ENCODE results near the gene DLG5.

Gene DLG5

DNA sequence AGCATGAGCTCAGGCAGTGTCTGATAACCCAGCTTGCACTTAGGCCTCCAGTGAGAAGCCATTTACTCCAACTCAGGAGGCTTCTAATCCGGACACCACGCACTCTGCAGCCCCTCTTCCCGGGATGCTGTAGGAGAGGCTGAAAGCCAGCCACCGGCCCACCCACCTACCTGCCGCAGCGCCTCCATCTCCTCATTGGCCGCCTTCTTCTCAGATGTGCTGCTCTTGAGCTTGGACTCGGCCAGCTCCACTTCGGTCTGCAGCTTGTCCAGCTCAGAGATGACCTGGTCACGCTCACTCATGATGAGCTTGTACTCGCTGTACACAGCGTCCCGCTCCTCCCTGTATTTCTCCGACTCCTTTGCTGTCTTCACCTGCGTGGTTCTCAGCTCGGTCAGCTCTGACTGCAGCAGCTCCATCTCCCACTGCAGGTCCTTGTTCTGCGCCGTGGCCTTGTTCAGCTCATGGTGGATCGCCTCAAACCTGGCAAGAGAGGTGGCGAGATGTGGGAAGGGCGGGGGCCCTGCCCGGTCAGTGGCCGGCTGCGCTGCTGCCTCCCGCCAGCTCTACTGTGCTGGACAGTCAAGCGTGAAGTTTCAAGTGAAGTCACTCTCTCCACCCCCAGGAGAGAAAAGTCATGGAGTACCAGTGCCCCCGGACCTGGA lies 84.7 kb downstream of the DLG5 start:
- DNase-seq, result no peak

DNA sequence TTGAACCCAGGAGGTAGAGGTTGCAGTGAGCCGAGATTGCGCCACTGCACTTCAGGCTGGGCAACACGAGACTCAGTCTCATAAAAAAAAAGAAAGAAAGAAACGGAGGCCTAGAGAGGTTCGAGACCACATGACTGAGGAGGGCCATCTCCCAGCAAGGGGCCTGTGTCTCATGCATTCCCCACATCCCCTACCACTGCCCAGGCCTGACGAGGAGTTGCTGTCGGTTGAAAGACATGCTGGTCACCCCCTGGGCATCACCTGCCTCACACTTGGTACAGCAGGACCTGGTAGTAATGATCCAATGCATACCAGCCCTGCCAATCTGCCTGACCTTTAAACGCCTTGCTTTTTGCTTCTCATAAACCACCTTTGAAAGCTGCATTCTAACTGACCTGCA lies 85.9 kb downstream of the DLG5 start:
- DNase-seq, result no peak

DNA sequence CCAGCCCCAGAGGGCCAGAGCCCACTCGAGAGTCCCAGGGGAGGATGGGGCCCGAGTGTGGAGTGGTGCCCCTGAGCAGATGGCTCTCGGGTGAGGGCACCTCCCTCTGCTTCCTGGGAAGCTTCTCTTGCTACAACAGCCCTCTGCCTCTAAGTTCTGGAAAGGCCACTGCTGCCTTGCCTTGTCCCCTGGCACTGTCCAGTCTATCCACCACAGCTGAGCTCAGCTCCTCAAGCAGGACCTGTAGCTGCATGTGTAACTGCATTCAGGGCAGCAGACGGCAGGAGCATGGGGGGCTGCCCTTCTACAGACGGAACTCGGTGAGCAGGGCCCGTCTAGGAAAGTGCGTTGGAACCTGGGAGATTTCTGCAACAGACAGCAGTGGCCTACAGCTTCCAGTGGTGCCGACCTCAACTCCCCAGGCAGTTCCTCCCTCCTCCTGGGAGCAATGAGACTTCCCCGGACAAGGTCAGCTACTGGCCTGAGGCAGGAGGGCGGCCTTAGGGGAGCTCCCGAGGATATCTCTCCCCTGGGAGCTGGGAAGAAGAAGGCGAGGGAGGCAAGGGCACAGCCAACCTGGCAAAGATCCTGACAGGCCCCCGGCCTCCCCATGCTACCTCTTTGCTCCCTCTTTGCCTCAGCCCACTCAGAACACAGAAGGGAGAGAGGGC lies 88.5 kb downstream of the DLG5 start:
- DNase-seq, result no peak

DNA sequence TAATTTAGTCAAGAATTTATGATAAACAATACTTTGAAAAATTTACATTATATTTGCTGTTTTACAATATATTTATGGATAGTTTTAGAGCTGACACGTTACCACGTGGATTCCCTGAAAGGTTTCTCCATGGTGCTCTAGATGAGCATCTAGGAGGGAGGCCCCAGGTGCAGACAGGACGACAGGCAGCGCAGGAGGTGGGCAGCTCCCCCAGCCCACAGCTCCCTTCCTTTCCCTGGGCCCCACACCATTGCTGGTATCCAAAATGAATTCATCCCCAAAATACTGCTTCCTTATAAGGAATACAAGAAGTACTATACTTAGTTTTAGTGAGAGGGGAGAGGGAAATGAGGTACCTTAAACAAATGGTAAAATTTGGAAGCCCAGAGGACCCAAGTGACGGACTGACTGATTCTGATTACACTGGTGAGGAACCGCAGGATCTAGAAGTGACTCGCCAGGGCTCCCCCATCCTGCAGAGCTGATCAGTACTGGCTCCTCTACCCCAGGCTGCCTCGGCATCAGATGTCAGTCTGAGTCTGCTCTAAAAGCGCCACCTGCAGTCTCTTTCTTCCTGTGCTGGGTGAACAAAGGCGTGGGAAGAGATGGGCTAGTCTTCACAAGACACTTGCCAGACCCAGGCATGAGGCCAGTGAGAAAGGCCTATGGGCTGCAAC lies 89.2 kb downstream of the DLG5 start:
- DNase-seq, result peak in 2 of 14 donors; percentile 8 to 11

DNA sequence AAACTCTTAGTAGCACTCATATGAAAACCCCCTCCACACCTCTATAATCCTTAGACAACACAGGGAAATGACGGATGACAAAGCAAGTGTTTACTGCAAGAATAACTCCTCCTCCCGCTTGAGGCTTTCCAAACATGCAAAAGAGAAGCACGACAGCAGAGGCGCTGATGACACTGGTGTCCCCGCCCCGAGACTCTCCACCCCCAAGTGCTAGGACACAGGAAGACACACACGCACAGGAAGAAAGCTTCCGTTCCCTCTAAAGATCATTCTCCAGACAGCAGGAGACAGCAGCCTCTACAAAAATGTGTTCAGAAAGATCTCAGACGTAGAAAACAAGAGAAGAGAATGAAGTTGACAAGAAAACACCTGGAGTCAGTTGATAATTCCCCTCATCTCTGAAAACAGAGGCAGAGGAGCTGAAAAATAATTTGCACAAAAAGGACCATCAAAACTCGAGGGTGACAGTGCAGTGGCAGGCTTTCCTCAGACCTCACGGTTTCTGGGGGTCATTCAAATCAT lies 90.2 kb downstream of the DLG5 start:
- no peak for DNase-seq

DNA sequence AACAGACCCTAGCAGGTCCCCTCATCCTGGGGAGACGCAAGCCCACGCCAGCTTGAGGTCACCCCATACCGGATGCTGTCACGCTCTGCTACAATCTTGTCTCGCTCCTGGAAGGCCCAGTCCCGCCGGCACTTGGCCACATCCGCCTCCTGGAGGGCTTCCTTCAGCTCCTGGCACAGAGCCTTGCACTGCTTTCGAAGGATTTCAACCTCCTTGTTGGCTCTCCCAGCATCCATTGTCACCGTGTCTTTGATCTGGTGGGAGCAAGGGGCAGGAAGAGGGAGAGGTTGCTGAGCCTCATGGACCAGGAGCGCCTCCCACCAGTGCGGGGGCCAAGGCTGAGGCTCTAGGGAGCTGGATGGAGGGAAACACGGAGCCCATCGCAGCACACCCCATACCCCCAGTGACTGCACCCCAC lies 90.9 kb downstream of the DLG5 start:
- DNase-seq, result no peak

DNA sequence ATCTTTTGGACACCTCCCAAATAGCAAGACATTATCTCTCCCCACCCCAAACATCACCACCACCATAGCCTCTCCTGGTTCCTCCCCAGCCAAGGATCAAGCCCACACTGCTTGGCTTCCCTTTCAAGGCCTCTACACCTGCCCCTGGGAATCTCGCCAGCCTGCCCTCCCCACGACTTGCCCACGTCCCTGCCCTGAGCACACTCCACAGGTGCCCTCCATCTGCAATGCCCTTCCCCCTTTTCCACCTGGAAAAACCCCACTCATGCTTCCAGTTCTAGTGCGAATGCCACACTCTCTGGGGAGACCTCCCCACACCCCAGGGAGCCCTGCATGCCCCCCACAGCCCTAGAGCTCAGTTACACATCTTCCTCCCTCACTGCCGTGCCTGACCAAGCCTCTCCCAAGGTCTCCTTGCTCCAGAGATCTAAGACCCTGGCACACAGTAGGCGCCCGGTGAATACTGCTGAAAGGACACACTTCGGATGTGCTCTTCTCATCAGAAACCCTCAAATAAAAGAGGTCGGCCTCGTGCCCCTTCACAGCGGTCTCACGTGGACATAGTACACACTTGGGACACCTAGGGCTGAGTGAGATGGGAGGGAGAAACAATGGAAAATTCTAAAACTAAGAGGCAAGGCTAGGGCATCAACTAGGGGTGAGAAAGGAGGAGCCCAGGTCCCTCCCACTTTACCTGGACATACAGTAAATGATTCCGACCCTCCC lies 91.4 kb downstream of the DLG5 start:
- DNase-seq, result no peak

DNA sequence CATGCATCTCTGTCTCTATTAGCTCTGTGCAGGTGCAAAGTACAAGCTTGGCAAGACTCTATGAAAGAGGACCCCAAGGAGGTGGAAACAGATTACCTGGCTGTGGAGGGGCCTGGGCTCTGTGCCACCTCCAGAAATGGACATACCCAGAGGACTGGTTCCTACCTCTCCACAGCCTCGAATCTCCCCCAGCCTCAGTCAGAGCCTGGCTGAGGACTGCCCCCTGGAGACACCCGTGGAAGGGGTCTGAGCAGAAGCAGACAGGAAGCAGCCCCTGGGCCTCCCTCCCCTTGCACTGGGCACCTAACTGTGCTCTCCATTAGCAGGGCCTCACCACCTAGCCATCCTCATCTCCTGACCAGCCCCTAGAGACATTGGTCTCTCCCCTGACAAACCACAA lies 92.0 kb downstream of the DLG5 start:
- no peak for DNase-seq

DNA sequence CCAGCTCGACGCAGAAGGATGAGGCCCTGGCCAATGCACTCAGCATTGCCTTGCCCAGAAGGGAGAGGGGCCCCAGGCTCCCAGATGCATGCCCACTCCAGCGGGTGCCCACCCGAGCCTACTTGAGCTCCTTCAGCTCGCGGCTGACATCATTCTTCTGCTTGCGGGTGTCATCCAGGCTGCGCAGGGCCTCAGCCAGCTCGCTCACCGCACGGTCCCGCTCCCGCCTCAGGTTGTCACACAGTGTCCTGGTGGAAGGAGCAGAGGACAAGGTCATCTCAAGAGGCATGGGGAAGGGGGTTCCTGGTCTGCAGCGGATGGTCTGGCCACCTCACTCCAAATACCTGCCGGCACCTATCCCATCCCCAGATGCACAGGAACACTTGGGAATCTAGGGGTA lies 92.8 kb downstream of the DLG5 start:
- no peak for DNase-seq

DNA sequence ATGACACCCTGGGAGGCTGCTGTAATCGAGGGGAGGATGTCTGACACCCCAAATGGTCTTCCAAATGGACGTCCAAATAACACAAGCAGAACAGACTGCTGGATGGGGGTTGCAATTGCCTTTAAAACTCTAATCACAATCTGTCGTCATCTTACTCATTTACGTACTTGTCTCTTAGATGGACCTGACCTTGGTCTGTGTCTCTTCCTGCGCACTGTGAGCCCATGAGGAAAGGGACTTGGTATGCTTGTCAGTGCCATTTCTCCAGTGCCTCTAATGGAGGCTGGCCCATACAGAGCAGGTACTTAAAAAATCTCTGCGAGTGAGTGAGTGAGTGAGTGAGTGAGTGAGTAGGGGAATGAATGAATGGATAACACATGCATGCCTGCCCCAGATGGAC lies 93.3 kb downstream of the DLG5 start:
- DNase-seq, result no peak

DNA sequence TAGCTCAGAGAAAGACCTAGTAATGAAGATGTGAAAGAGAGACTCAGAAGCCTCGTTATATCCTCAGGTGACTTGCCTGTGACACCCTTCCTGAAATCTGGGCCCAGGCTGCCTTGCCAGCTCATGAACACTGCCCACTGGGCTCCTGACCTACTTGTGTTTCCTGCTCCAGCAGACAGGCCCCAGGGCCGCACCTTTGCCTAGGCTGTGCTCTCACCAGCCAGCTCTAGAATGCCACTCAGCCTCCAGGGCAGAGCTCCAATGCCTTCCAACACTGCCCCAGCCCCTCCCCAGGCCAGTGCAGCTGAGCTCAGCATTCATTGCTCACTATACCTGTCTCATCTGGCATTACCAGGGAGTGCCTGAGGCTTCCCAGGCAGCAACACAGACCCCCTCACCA lies 94.3 kb downstream of the DLG5 start:
- DNase-seq, result peak in 1 of 14 donors; percentile 49

DNA sequence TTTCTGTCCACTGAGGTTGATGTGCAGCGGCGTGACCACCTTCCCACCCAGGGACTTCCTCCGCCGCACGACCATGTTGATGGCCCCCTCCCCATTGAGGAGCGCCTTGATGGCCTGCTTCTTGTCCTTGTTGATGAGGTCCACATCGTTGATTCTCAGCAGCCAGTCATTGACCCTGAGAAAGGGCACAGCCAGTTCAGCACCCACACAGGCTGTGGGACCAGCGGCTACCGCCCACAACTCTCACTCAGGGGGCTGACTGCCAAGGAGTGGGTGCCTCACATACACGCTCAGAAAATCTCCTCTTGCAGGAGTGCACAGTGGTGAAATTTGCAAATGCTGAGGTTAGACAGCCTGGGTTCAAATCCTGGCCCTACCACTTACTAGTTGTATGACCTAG lies 97.2 kb downstream of the DLG5 start:
- DNase-seq, result no peak

DNA sequence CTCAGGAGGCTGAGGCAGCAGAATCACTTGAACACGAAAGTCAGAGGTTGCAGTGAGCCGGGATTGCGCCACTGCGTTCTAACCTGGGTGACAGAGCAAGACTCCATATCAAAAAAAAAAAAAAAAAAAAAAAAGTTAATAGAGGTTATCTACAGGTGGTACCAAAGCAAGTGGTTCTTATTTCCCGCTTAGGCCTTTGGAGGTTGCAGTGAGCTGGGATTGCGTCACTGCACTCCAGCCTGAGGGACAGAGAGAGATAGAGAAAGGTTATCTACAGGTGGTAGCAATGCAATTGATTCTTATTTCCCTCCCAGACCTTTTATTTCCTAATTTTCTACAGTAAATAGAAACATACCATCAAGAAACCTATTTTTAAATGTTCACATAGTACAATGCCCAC lies 98.2 kb downstream of the DLG5 start:
- no peak for DNase-seq

DNA sequence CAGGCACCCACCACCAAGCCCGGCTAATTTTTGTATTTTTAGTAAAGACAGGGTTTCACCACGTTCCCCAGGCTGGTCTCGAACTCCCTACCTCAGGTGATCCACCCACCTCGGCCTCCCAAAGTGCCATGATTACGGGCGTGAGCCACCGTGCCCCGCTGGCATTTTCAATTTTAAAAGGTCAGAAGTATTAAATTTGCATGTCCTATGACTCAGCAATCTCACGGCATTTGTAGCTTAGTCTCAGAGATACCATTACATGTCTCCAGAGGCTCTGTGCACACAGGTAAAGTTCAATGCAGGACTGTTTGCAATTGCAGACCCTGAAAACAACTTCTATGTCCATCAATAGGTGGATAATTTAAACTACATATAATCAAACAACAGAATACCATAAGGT lies 99.2 kb downstream of the DLG5 start:
- DNase-seq, result no peak

DNA sequence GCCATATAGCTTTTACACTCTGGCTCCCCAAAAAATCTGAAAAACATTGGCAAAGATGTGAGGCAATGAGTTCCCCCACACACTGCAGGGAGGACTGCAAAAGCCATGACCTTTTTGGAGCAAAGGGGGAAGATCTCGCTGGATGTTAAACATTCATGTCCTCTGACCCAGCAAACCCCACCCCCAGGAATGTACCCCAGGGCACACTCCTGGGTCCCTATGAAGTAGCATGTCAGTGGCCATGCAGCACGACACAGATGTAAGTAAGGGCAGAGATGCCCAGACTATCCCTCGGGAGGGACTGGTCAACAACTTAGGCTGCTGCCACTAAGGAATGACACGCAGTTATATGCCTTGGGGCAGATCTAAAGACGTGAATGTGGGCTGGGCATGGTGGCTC lies 100.6 kb downstream of the DLG5 start:
- DNase-seq, result no peak

DNA sequence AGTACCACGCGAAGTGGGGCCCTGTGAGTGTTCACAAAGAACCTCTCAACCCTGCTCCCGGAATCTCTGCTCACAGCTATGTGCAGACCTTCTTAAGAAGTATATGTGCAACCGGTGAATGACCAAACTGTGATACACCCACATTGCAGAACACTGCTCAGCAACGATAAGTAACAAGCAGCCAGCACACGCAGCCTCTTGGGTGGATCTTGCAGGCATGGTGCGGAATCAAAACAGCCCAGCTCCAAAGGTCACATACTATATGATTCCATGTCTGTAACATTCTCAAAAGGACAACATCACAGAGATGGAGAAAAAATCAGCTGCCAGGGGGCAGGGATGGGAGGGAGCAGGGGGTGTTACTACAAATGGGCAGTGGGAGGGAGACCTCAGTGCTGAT lies 101.6 kb downstream of the DLG5 start:
- no peak for DNase-seq

DNA sequence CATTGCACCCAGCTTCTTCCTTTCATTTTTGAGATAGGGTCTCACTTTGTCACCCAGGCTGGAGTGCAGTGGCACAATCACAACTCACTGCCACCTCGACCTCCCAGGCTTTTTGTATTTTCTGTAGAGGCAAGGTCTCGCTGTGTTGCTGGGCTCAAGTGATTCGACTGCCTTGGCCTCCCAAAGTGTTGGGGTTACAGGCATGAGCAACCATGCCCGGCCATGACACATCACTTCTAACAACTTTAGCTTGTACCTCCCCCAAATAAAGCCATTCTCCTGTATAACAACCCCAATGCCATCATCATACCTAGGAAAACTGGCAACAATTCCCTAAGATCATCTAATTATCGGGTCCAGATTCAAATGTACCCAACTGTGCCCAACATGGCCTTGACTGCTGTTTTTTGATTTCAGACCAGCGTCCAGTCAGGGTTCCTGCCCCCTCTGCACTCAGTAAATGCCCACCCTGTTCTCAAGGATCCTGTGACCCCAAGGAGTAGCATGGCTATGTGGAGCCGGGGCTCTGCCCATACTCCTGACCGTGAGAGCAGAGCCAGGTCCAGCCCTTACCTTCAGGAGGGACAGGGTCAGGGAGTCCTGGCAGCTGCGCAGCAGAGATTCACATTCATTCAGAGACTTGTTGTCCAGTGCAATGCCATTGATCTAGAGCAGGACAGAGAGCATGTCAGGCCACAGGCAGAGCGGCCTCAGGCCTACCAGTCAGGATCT lies 102.6 kb downstream of the DLG5 start:
- no peak for DNase-seq

DNA sequence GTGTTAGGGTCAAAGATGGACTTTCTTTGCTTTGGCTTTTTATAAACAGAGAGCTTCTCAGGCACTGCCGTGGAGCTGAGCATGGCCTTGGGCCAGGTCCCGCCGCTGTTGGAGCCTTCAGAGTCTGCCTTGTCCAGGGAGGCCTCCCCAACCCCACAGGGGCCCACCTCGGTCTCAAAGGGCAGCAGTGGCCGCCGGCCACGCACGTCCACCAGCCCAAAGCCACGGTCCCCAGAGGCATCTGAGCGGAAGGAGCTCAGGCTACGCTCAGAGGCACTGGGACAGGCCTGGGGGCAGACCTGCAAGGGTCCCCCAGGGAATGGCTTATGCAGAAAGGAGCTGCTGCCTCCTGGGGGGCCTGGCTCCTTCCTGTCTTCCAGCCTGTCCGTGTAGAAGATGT lies 105.0 kb downstream of the DLG5 start:
- DNase-seq, result no peak

DNA sequence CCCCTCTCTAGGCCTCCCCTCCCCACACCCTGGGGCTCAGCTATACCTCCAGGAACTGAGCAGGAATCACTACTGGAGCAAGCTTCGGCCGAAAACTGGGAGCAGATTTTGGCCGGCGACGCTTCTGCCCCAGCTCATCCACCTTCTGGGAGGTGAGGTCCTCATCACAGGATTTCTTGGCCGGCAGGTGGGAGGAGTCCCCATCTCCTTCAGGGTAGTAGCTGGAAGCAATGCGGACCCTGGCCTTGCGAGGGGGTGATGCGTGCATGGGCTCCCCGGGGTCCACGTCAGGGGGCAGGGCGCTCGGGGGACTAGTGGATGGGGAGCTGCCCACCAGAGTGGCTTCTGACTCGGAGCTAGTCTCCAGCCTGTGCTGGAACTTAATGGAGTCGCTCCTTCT lies 105.5 kb downstream of the DLG5 start:
- DNase-seq, result no peak

DNA sequence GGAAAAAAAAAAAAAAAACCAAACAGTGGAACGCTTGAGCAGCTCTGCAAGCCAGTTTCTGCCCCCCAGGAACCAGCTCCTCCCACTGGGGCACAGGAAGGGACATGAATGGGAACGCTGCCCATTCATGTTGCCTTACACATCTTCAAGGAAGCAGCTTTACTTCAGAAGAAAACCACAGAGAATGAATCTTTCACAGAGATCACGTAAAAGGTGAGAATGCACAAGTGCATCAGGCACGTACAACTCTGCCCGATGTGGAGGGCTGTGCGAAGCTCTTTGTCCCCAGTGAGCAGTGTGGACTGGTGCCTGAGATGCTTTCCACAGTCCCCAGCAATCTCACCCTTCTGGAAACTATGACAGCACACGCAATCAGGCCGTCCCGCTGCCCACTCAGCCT lies 106.2 kb downstream of the DLG5 start:
- no peak for DNase-seq

DNA sequence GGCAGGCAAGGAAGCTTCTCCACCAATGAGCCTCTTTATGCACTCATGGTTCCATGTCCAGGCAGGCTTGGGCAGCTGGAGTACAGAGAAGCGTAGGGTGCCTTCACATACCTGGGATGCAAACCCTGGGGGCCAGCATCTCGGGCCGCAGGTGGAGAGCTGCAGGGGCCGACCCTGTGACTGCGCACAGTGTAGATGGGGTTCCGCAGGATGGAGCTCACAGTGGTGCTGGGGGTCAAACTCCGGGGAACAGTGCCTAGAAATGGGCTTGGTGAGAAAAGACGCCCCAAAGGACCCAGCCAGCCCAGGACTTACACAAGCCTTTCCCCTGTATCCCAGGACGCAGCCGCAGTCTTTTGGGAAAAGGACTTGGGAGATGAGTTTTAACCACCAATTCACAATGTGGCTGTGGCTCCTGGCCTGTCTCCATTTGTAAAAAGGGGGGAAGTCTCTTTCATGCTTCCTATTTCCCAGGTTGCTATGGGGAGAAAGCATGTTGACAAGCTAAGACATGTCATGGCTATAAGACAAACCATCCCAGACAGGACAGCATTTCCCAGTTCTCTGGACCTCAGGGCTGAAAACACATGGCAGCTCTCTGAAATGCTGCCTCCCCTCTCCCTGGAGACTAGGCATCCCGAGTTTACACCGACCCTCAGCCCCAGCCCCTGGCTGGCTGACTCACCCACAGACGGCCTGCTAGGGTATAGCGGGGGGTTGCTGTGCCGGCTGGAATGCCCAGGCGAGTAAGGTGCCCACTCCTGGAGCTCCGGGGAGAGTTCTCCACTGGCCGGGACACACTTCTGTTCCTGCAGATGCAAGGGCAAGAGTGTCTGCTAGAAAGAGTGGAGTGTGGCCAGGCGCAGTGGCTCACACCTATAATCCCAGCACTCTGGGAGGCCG lies 107.1 kb downstream of the DLG5 start:
- DNase-seq, result no peak

Data from C1 segment of cervical spinal cord (tissue), 14 donors.